ENCODE measurements around the gene OPHN1.
"Not testable (repeated sequence)": the region's sequence is repeated elsewhere in the genome, so short reads cannot be mapped to it uniquely, and the experiment has no call there.

The OPHN1 gene

GRCh38 chrX:68398291-68398690 lies 35.0 kb downstream of the OPHN1 start:
- H3K27ac ChIP-seq (ENCODE audit: low read length): no peak overlapping the region
- no peaks in the 10 kb centered on the region for H3K27me3 ChIP-seq (ENCODE audit: low read depth, low read length)
- H3K9me3 ChIP-seq (ENCODE audit: control insufficient read depth in 1 of 2, low read length in 2 of 2): no peaks in the 10 kb centered on the region
- H3K4me3 ChIP-seq (ENCODE audit: low read depth in 1 of 2, low read length in 2 of 2): no peak overlapping the region
- H3K36me3 ChIP-seq (ENCODE audit: control insufficient read depth in 1 of 2, insufficient read depth in 2 of 2, low read length in 2 of 2): no peaks in the 10 kb centered on the region
- no peaks in the 10 kb centered on the region for H3K4me1 ChIP-seq (ENCODE audit: control insufficient read depth in 1 of 2, insufficient read depth in 2 of 2, low read length in 2 of 2)

GRCh38 chrX:68396953-68397352 lies 36.3 kb downstream of the OPHN1 start:
- H3K36me3 ChIP-seq (ENCODE audit: control insufficient read depth in 1 of 2, insufficient read depth in 2 of 2, low read length in 2 of 2): no peaks in the 10 kb centered on the region
- H3K4me3 ChIP-seq (ENCODE audit: low read depth in 1 of 2, low read length in 2 of 2): no peak overlapping the region
- no peak overlapping the region for H3K27ac ChIP-seq (ENCODE audit: low read length)
- H3K27me3 ChIP-seq (ENCODE audit: low read depth, low read length): no peaks in the 10 kb centered on the region
- H3K9me3 ChIP-seq (ENCODE audit: control insufficient read depth in 1 of 2, low read length in 2 of 2): no peaks in the 10 kb centered on the region
- no peaks in the 10 kb centered on the region for H3K4me1 ChIP-seq (ENCODE audit: control insufficient read depth in 1 of 2, insufficient read depth in 2 of 2, low read length in 2 of 2)

GRCh38 chrX:68389419-68389960 lies 43.8 kb downstream of the OPHN1 start:
- not testable (repeated sequence) for H3K4me1 ChIP-seq (ENCODE audit: control insufficient read depth in 1 of 2, insufficient read depth in 2 of 2, low read length in 2 of 2); H3K27me3 ChIP-seq (ENCODE audit: low read depth, low read length); H3K9me3 ChIP-seq (ENCODE audit: control insufficient read depth in 1 of 2, low read length in 2 of 2); H3K4me3 ChIP-seq (ENCODE audit: low read depth in 1 of 2, low read length in 2 of 2); H3K36me3 ChIP-seq (ENCODE audit: control insufficient read depth in 1 of 2, insufficient read depth in 2 of 2, low read length in 2 of 2); H3K27ac ChIP-seq (ENCODE audit: low read length)

GRCh38 chrX:68387776-68388175 lies 45.5 kb downstream of the OPHN1 start:
- Histone ChIP-seq H3K9me3 (ENCODE audit: control insufficient read depth in 1 of 2, low read length in 2 of 2) (no peaks in the 10 kb centered on the region), H3K27me3 (ENCODE audit: low read depth, low read length) (no peaks in the 10 kb centered on the region), H3K4me3 (ENCODE audit: low read depth in 1 of 2, low read length in 2 of 2) (no peak overlapping the region), H3K4me1 (ENCODE audit: control insufficient read depth in 1 of 2, insufficient read depth in 2 of 2, low read length in 2 of 2) (peaks cover 0 to 3% of the 10 kb centered on the region in 2 donors), H3K27ac (ENCODE audit: low read length) (no peak overlapping the region), H3K36me3 (ENCODE audit: control insufficient read depth in 1 of 2, insufficient read depth in 2 of 2, low read length in 2 of 2) (no peaks in the 10 kb centered on the region)

- Histone ChIP-seq H3K4me1 (ENCODE audit: control insufficient read depth in 1 of 2, insufficient read depth in 2 of 2, low read length in 2 of 2) (peaks cover 0 to 3% of the 10 kb centered on the region in 2 donors), H3K4me3 (ENCODE audit: low read depth in 1 of 2, low read length in 2 of 2) (no peak overlapping the region), H3K9me3 (ENCODE audit: control insufficient read depth in 1 of 2, low read length in 2 of 2) (no peaks in the 10 kb centered on the region), H3K36me3 (ENCODE audit: control insufficient read depth in 1 of 2, insufficient read depth in 2 of 2, low read length in 2 of 2) (no peaks in the 10 kb centered on the region), H3K27ac (ENCODE audit: low read length) (no peak overlapping the region), H3K27me3 (ENCODE audit: low read depth, low read length) (no peaks in the 10 kb centered on the region)
These were observed 49.8 kb downstream of the OPHN1 start for GRCh38 chrX:68383540-68383939.

GRCh38 chrX:68377579-68377978 lies 55.7 kb downstream of the OPHN1 start:
- not testable (repeated sequence) for H3K27ac ChIP-seq (ENCODE audit: low read length); H3K4me1 ChIP-seq (ENCODE audit: control insufficient read depth in 1 of 2, insufficient read depth in 2 of 2, low read length in 2 of 2); H3K4me3 ChIP-seq (ENCODE audit: low read depth in 1 of 2, low read length in 2 of 2); H3K27me3 ChIP-seq (ENCODE audit: low read depth, low read length); H3K36me3 ChIP-seq (ENCODE audit: control insufficient read depth in 1 of 2, insufficient read depth in 2 of 2, low read length in 2 of 2); H3K9me3 ChIP-seq (ENCODE audit: control insufficient read depth in 1 of 2, low read length in 2 of 2)

- no peak overlapping the region for H3K4me3 ChIP-seq (ENCODE audit: low read depth in 1 of 2, low read length in 2 of 2)
- no peaks in the 10 kb centered on the region for H3K27me3 ChIP-seq (ENCODE audit: low read depth, low read length)
- no peak overlapping the region for H3K27ac ChIP-seq (ENCODE audit: low read length)
- H3K36me3 ChIP-seq (ENCODE audit: control insufficient read depth in 1 of 2, insufficient read depth in 2 of 2, low read length in 2 of 2): no peaks in the 10 kb centered on the region
- no peaks in the 10 kb centered on the region for H3K4me1 ChIP-seq (ENCODE audit: control insufficient read depth in 1 of 2, insufficient read depth in 2 of 2, low read length in 2 of 2)
- no peaks in the 10 kb centered on the region for H3K9me3 ChIP-seq (ENCODE audit: control insufficient read depth in 1 of 2, low read length in 2 of 2)
These were observed 56.9 kb downstream of the OPHN1 start for GRCh38 chrX:68376373-68376772.

- Histone ChIP-seq H3K27me3 (ENCODE audit: low read depth, low read length) (no peaks in the 10 kb centered on the region), H3K27ac (ENCODE audit: low read length) (no peak overlapping the region), H3K4me1 (ENCODE audit: control insufficient read depth in 1 of 2, insufficient read depth in 2 of 2, low read length in 2 of 2) (no peaks in the 10 kb centered on the region), H3K4me3 (ENCODE audit: low read depth in 1 of 2, low read length in 2 of 2) (no peak overlapping the region), H3K9me3 (ENCODE audit: control insufficient read depth in 1 of 2, low read length in 2 of 2) (no peaks in the 10 kb centered on the region), H3K36me3 (ENCODE audit: control insufficient read depth in 1 of 2, insufficient read depth in 2 of 2, low read length in 2 of 2) (no peaks in the 10 kb centered on the region)
These were observed 57.5 kb downstream of the OPHN1 start for GRCh38 chrX:68375803-68376202.

GRCh38 chrX:68372665-68373064 lies 60.6 kb downstream of the OPHN1 start:
- H3K27me3 ChIP-seq (ENCODE audit: low read depth, low read length): no peaks in the 10 kb centered on the region
- no peaks in the 10 kb centered on the region for H3K4me1 ChIP-seq (ENCODE audit: control insufficient read depth in 1 of 2, insufficient read depth in 2 of 2, low read length in 2 of 2)
- no peaks in the 10 kb centered on the region for H3K36me3 ChIP-seq (ENCODE audit: control insufficient read depth in 1 of 2, insufficient read depth in 2 of 2, low read length in 2 of 2)
- peaks cover 0 to 2% of the 10 kb centered on the region in 2 donors for H3K9me3 ChIP-seq (ENCODE audit: control insufficient read depth in 1 of 2, low read length in 2 of 2)
- no peak overlapping the region for H3K4me3 ChIP-seq (ENCODE audit: low read depth in 1 of 2, low read length in 2 of 2)
- no peak overlapping the region for H3K27ac ChIP-seq (ENCODE audit: low read length)

GRCh38 chrX:68369559-68369958 lies 63.7 kb downstream of the OPHN1 start:
- H3K4me1 ChIP-seq (ENCODE audit: control insufficient read depth in 1 of 2, insufficient read depth in 2 of 2, low read length in 2 of 2): peaks cover 0 to 2% of the 10 kb centered on the region in 2 donors
- peaks cover 0 to 2% of the 10 kb centered on the region in 2 donors for H3K9me3 ChIP-seq (ENCODE audit: control insufficient read depth in 1 of 2, low read length in 2 of 2)
- H3K36me3 ChIP-seq (ENCODE audit: control insufficient read depth in 1 of 2, insufficient read depth in 2 of 2, low read length in 2 of 2): no peaks in the 10 kb centered on the region
- no peaks in the 10 kb centered on the region for H3K27me3 ChIP-seq (ENCODE audit: low read depth, low read length)
- no peak overlapping the region for H3K27ac ChIP-seq (ENCODE audit: low read length)
- H3K4me3 ChIP-seq (ENCODE audit: low read depth in 1 of 2, low read length in 2 of 2): no peak overlapping the region

GRCh38 chrX:68365341-68365740 lies 68.0 kb downstream of the OPHN1 start:
- H3K4me1 ChIP-seq (ENCODE audit: control insufficient read depth in 1 of 2, insufficient read depth in 2 of 2, low read length in 2 of 2): peaks cover 0 to 2% of the 10 kb centered on the region in 2 donors
- H3K27me3 ChIP-seq (ENCODE audit: low read depth, low read length): no peaks in the 10 kb centered on the region
- peaks cover 0 to 2% of the 10 kb centered on the region in 2 donors for H3K9me3 ChIP-seq (ENCODE audit: control insufficient read depth in 1 of 2, low read length in 2 of 2)
- H3K27ac ChIP-seq (ENCODE audit: low read length): no peak overlapping the region
- H3K36me3 ChIP-seq (ENCODE audit: control insufficient read depth in 1 of 2, insufficient read depth in 2 of 2, low read length in 2 of 2): no peaks in the 10 kb centered on the region
- no peak overlapping the region for H3K4me3 ChIP-seq (ENCODE audit: low read depth in 1 of 2, low read length in 2 of 2)

- Histone ChIP-seq H3K27me3 (ENCODE audit: low read depth, low read length) (no peaks in the 10 kb centered on the region), H3K4me1 (ENCODE audit: control insufficient read depth in 1 of 2, insufficient read depth in 2 of 2, low read length in 2 of 2) (peaks cover 0 to 2% of the 10 kb centered on the region in 2 donors), H3K36me3 (ENCODE audit: control insufficient read depth in 1 of 2, insufficient read depth in 2 of 2, low read length in 2 of 2) (no peaks in the 10 kb centered on the region), H3K27ac (ENCODE audit: low read length) (no peak overlapping the region), H3K9me3 (ENCODE audit: control insufficient read depth in 1 of 2, low read length in 2 of 2) (no peaks in the 10 kb centered on the region), H3K4me3 (ENCODE audit: low read depth in 1 of 2, low read length in 2 of 2) (no peak overlapping the region)
These were observed 69.3 kb downstream of the OPHN1 start for GRCh38 chrX:68363984-68364383.
